NCI-H187 (cell line): ENCODE measurements around the gene HOXB3.

ENCODE experiments used
- DNase-seq, 2 experiments: peaks; one replicate each; lab custom pipeline; 2025; lab: John Stamatoyannopoulos, UW

Gene HOXB3

DNA sequence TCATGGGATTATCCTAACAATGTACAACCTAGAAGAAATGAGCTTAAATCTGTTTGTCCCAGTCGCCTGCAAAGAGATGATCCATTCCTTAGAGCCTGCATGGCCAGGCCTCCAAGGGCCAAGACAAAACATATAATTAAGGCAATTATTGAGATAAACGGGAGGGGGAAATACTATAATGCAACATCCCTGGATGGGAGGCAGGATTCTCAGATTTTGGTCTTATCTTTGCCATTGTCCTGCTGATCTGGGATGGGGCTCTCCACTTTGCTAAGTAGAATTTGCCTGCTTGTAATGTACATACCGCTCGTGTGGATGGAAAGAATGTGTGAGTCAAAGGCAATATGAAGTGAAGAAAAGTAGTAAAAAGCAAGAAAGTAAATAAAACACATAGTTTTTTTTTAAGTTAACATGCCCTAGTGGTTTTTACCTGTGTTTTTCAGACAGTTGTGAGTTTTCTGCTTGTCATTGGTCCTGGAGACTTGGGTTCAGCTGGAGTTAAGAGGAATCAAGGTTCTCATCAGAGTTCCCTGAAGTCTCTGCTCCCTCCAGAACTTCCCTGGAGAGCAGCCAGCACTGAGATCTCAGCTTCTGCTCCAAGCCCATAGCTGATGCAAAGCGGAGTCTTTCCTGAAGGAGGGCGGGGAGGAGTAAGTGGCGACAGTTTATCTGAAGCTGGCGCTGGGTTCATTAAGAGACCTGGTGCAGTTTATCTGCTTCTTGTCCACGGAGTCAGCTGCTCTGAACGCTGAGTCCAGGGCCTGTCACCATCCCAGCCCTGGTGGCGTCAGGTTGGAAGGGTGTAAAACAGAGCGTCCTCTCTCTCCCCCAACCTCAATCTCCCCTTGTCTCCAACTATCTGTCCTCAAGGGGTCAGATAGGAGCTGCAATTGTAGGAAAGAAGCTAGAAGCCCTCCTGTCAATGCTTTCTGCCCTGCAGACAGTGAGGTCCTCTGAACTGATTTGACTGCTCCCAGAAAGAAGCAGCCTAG is 89.3 kb downstream of the HOXB3 start:
- DNase-seq, result no peak

DNA sequence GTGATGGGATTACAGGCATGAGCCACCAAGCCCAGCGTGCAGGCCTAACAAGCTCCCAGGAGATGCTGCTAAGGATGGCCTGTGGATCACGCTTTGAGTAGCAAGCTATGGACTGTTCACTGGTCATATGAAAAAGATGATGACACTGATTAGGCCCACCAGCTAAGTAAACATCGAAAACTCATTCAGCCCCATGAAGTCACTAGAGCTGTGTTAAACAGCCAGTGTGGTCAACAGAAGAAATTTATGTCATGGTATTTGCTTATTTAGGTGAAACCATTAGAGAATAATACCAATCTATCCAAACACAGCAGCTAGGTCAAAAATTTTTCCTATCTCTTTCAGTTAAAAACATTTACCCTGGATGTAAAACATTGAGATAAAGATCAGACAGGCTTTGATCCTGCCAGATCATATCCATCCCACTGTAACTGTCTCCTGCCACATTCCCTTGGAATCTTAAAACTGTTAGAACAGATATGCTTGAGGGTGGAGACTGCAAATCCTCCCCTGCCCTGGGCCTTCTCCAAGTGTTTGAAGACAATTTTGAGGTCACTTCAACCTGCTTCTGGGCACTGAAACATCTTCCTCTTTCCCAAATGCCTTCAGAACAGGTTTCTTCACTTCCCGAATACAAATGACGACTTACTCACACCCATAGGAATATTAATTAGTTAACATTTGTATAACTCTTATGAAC is 90.2 kb downstream of the HOXB3 start:
- DNase-seq, result no peak

DNA sequence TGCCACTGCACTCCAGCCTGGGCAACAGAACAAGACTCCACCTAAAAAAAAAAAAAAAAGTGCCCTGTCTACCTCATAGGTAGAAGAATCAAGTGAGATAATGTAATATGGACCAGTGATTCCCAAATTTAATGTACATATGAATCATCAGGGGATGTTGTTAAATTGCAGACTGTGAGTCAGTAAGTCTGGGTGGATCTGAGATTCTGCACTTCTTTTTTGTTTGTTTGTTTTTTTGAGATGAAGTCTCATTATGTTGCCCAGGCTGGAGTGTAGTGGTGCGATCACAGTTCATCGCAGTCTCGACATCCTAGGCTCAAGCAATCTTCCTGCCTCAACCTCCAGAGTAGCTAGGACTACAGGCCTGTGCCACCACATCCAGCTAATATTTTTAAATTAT is 90.8 kb downstream of the HOXB3 start:
- no peak for DNase-seq
